Skeletal muscle tissue (tissue), 4 donors: ENCODE measurements around the gene DMD. TPM values are rescaled to one million over a fixed set of nuclear protein-coding genes. Genes with fewer than 3 reads are reported as not detected.

Source experiments
- H3K27ac ChIP-seq: one replicate; pipeline ENCODE4 v1.7.0; 2013; ENCODE audit warnings: mild to moderate bottlenecking, low read depth, low read length, inconsistent platforms
- H3K27me3 ChIP-seq, 3 donors: one replicate each; pipeline ENCODE4 v1.7.0; 2013; ENCODE audit warnings: low read length in 3 of 3; ENCODE audit not compliant: control insufficient read depth in 3 of 3, insufficient read depth in 3 of 3
- H3K36me3 ChIP-seq, 3 donors: one replicate each; pipeline ENCODE4 v1.7.0; 2013; ENCODE audit warnings: low read length in 3 of 3; ENCODE audit not compliant: control insufficient read depth in 3 of 3, insufficient read depth in 3 of 3
- H3K4me1 ChIP-seq, 3 donors: one replicate each; pipeline ENCODE4 v1.7.0; 2013; ENCODE audit warnings: low read length in 3 of 3, mild to moderate bottlenecking in 3 of 3; ENCODE audit not compliant: control insufficient read depth in 3 of 3, insufficient read depth in 3 of 3
- H3K4me3 ChIP-seq, 3 donors: one replicate each; pipeline ENCODE4 v1.7.0; 2013; ENCODE audit warnings: low read length in 3 of 3
- H3K9ac ChIP-seq, 3 donors: one replicate each; pipeline ENCODE4 v1.7.0; 2013; ENCODE audit warnings: low read length in 3 of 3, mild to moderate bottlenecking in 3 of 3, moderate library complexity in 2 of 3, low read depth in 1 of 3
- H3K9me3 ChIP-seq, 3 donors: one replicate each; pipeline ENCODE4 v1.7.0; 2013; ENCODE audit warnings: low read length in 3 of 3; ENCODE audit not compliant: control insufficient read depth in 3 of 3
- total RNA-seq: library from RNA; depleted of rRNA; stranded (reverse); fragments of >200 nt; gene quantifications from one replicate; pipeline ENCODE4 v1.2.3, GENCODE V29; 2014
- donor health status: Osteomylitis.

Gene DMD
- total RNA-seq, 1 donor from 2014 or later: 190 TPM

GRCh38 chrX:31168551-31168950 is 2042.8 kb downstream of the DMD start:
- Histone ChIP-seq H3K9ac (no peak overlapping the region), H3K27ac (no peak overlapping the region), H3K36me3 (peaks cover 0 to 7% (median 0%) of the 10 kb centered on the region in 3 donors), H3K4me1 (no peaks in the 10 kb centered on the region), H3K27me3 (no peaks in the 10 kb centered on the region), H3K9me3 (no peaks in the 10 kb centered on the region), H3K4me3 (no peak overlapping the region)

- H3K4me3 ChIP-seq: no peak overlapping the region
- no peak overlapping the region for H3K9ac ChIP-seq
- no peaks in the 10 kb centered on the region for H3K4me1 ChIP-seq
- no peaks in the 10 kb centered on the region for H3K9me3 ChIP-seq
- H3K36me3 ChIP-seq: peaks cover 0 to 1% (median 0%) of the 10 kb centered on the region in 3 donors
- H3K27me3 ChIP-seq: no peaks in the 10 kb centered on the region
- no peak overlapping the region for H3K27ac ChIP-seq
Observed at GRCh38 chrX:31166832-31167231, 2044.5 kb downstream of the DMD start.

GRCh38 chrX:31166416-31166815 is 2044.9 kb downstream of the DMD start:
- Histone ChIP-seq H3K4me3 (no peak overlapping the region), H3K9ac (no peak overlapping the region), H3K36me3 (peaks cover 0 to 1% (median 0%) of the 10 kb centered on the region in 3 donors), H3K27me3 (no peaks in the 10 kb centered on the region), H3K9me3 (no peaks in the 10 kb centered on the region), H3K27ac (no peak overlapping the region), H3K4me1 (no peaks in the 10 kb centered on the region)

GRCh38 chrX:31165241-31166035 is 2045.9 kb downstream of the DMD start:
- H3K9ac ChIP-seq: no peak overlapping the region
- no peak overlapping the region for H3K27ac ChIP-seq
- H3K4me1 ChIP-seq: no peaks in the 10 kb centered on the region
- peaks cover 0 to 1% (median 0%) of the 10 kb centered on the region in 3 donors for H3K36me3 ChIP-seq
- no peak overlapping the region for H3K4me3 ChIP-seq
- H3K9me3 ChIP-seq: no peaks in the 10 kb centered on the region
- H3K27me3 ChIP-seq: no peaks in the 10 kb centered on the region

- Histone ChIP-seq H3K27me3 (no peaks in the 10 kb centered on the region), H3K9ac (no peak overlapping the region), H3K9me3 (no peaks in the 10 kb centered on the region), H3K4me1 (no peaks in the 10 kb centered on the region), H3K27ac (no peak overlapping the region), H3K4me3 (no peak overlapping the region), H3K36me3 (no peaks in the 10 kb centered on the region)
Observed at GRCh38 chrX:31154946-31155345, 2056.4 kb downstream of the DMD start.

GRCh38 chrX:31153475-31154047 is 2057.8 kb downstream of the DMD start:
- Histone ChIP-seq H3K27ac (no peak overlapping the region), H3K36me3 (no peaks in the 10 kb centered on the region), H3K9me3 (no peaks in the 10 kb centered on the region), H3K9ac (no peak overlapping the region), H3K4me3 (no peak overlapping the region), H3K4me1 (no peaks in the 10 kb centered on the region), H3K27me3 (no peaks in the 10 kb centered on the region)

- H3K4me3 ChIP-seq: no peak overlapping the region
- H3K27ac ChIP-seq: no peak overlapping the region
- no peak overlapping the region for H3K9ac ChIP-seq
- no peaks in the 10 kb centered on the region for H3K4me1 ChIP-seq
- H3K36me3 ChIP-seq: peaks cover 2 to 6% (median 6%) of the 10 kb centered on the region in 3 donors
- no peaks in the 10 kb centered on the region for H3K9me3 ChIP-seq
- H3K27me3 ChIP-seq: no peaks in the 10 kb centered on the region
Observed at GRCh38 chrX:31147175-31147574, 2064.2 kb downstream of the DMD start.

- Histone ChIP-seq H3K9ac (no peak overlapping the region), H3K27ac (no peak overlapping the region), H3K9me3 (no peaks in the 10 kb centered on the region), H3K36me3 (peaks cover 2 to 10% (median 7%) of the 10 kb centered on the region in 3 donors), H3K4me3 (no peak overlapping the region), H3K4me1 (no peaks in the 10 kb centered on the region), H3K27me3 (no peaks in the 10 kb centered on the region)
Observed at GRCh38 chrX:31139961-31140360, 2071.4 kb downstream of the DMD start.

- no peak overlapping the region for H3K4me3 ChIP-seq
- H3K27ac ChIP-seq: no peak overlapping the region
- H3K4me1 ChIP-seq: no peaks in the 10 kb centered on the region
- no peaks in the 10 kb centered on the region for H3K9me3 ChIP-seq
- no peaks in the 10 kb centered on the region for H3K27me3 ChIP-seq
- H3K9ac ChIP-seq: no peak overlapping the region
- peaks cover 0 to 7% (median 5%) of the 10 kb centered on the region in 3 donors for H3K36me3 ChIP-seq
Observed at GRCh38 chrX:31138124-31138523, 2073.2 kb downstream of the DMD start.

GRCh38 chrX:31136144-31136611 is 2075.2 kb downstream of the DMD start:
- Histone ChIP-seq H3K27ac (no peak overlapping the region), H3K9me3 (no peaks in the 10 kb centered on the region), H3K4me1 (no peaks in the 10 kb centered on the region), H3K9ac (no peak overlapping the region), H3K27me3 (no peaks in the 10 kb centered on the region), H3K36me3 (peaks cover 0 to 7% (median 5%) of the 10 kb centered on the region in 3 donors), H3K4me3 (no peak overlapping the region)
